Keratinocyte (primary cell): ENCODE data around the gene DSCAML1.

ENCODE experiments used
- EZH2 ChIP-seq: IDR thresholded peaks from one replicate; pipeline ENCODE4 v1.6.1; 2012; ENCODE audit warnings: inconsistent platforms, mild to moderate bottlenecking, low read length, moderate library complexity
- TF ChIP-seq, protein P1 (sequence below), 3 experiments: IDR thresholded peaks in 1 of 3; conservative IDR thresholded peaks in 1 of 3; optimal IDR thresholded peaks in 1 of 3; 2 replicates in 2 of 3; 3 replicates in 1 of 3; pipeline versions ENCODE3 to v1.5.1; 2011; ENCODE audit warnings: low read length in 3 of 3, mild to moderate bottlenecking in 3 of 3, moderate library complexity in 2 of 3, control low read depth in 1 of 3, inconsistent platforms in 1 of 3; ENCODE audit not compliant: insufficient read depth in 2 of 3; ENCODE audit errors: extremely low read depth in 1 of 3

DNA sequence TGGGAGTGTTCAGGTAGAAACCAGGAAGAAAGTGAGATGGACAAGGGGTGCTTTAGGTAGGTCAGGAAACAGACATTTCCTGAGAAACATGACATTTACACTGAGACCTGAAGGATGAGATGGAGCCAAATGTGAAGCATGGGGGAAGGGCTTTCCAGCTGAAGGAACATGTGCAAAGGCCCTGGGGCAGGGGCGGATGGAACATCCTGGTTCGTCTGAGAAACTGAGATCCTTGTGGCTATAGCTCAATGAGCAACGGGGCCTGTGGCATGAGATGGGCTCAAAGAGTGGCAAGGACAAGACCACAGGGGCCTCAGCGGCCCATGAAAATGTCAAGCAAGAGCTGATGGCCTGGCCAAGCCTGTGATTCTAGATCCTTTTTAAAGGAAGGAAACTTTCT lies 127.4 kb downstream of the DSCAML1 start:
- TF ChIP-seq, protein P1, sequence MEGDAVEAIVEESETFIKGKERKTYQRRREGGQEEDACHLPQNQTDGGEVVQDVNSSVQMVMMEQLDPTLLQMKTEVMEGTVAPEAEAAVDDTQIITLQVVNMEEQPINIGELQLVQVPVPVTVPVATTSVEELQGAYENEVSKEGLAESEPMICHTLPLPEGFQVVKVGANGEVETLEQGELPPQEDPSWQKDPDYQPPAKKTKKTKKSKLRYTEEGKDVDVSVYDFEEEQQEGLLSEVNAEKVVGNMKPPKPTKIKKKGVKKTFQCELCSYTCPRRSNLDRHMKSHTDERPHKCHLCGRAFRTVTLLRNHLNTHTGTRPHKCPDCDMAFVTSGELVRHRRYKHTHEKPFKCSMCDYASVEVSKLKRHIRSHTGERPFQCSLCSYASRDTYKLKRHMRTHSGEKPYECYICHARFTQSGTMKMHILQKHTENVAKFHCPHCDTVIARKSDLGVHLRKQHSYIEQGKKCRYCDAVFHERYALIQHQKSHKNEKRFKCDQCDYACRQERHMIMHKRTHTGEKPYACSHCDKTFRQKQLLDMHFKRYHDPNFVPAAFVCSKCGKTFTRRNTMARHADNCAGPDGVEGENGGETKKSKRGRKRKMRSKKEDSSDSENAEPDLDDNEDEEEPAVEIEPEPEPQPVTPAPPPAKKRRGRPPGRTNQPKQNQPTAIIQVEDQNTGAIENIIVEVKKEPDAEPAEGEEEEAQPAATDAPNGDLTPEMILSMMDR (optimal IDR thresholded peaks at IDR 0.05 in 1 of 3, IDR thresholded peaks at IDR 0.05 in 1 of 3, conservative IDR thresholded peaks at IDR 0.05 in 1 of 3; ENCODE audit: extremely low read depth in 1 of 3, insufficient read depth in 2 of 3, low read length in 3 of 3): no peak
- TF ChIP-seq EZH2: no peak
